Heart left ventricle (tissue), 16 donors: ENCODE measurements around the gene PHLPP1. TPM values are rescaled to one million over a fixed set of nuclear protein-coding genes. Genes with fewer than 3 reads are reported as not detected.

Source experiments
- ATAC-seq, 4 donors: fragments of 200-7000 bp; cut with Tn5 transposase; one replicate each; pipeline ENCODE4 v1.9.1; 2020 to 2022; ENCODE audit warnings: moderate library complexity in 4 of 4, mild to moderate bottlenecking in 3 of 4, moderate number of reproducible peaks in 1 of 4
- DNase-seq, 5 donors: peaks; one replicate each; pipeline ENCODE4 v3.0.0-alpha.2; 2020
- H3K27ac ChIP-seq, 12 donors: fragments of 200-600 bp; sonication (generic) in 4 of 12; one replicate each; pipeline versions ENCODE4 v1.5.0 to v1.8.0; 2016 to 2022; ENCODE audit warnings: mild to moderate bottlenecking in 2 of 12
- H3K27me3 ChIP-seq, 9 donors: fragments of 200-600 bp; sonication (generic) in 2 of 9; one replicate each; pipeline versions ENCODE4 v1.5.1 to v1.8.0; 2016 to 2022; ENCODE audit warnings: mild to moderate bottlenecking in 3 of 9
- H3K36me3 ChIP-seq, 9 donors: fragments of 200-600 bp; sonication (generic) in 2 of 9; one replicate each; pipeline versions ENCODE4 v1.5.0 to v1.8.0; 2018 to 2022; ENCODE audit warnings: mild to moderate bottlenecking in 2 of 9
- H3K4me1 ChIP-seq, 12 donors: fragments of 200-600 bp; sonication (generic) in 4 of 12; one replicate each; pipeline versions ENCODE4 v1.5.0 to v1.8.0; 2016 to 2022; ENCODE audit warnings: mild to moderate bottlenecking in 3 of 12
- H3K4me3 ChIP-seq, 12 donors: fragments of 200-600 bp; sonication (generic) in 4 of 12; one replicate each; pipeline versions ENCODE4 v1.5.0 to v1.8.0; 2017 to 2022; ENCODE audit warnings: mild to moderate bottlenecking in 9 of 12, moderate library complexity in 4 of 12
- H3K9me3 ChIP-seq, 12 donors: fragments of 200-600 bp; sonication (generic) in 4 of 12; one replicate each; pipeline versions ENCODE4 v1.5.0 to v1.8.0; 2016 to 2022; ENCODE audit warnings: mild to moderate bottlenecking in 1 of 12
- POLR2A ChIP-seq, 2 donors: fragments of 450-650 bp; IDR thresholded peaks; one replicate each; pipeline ENCODE4 v1.6.1; 2017; ENCODE audit warnings: antibody characterized with exemption in 2 of 2, mild to moderate bottlenecking in 2 of 2, moderate library complexity in 2 of 2
- WGBS, 4 donors: extraction: QIAGEN DNeasy Blood & Tissue Kit in 2 of 4; methylation state at CpG; one replicate each; pipeline versions ENCODE4 v1.1.5 to v1.1.7; 2013 to 2018; 5-methylcytosine and 5-hydroxymethylcytosine counted together
- intact Hi-C, 10 donors: fragments of 100-400 bp; cut with DNase I; formaldehyde crosslinking; loops; one replicate each; pipeline versions ENCODE4 v1.11.1 to v1.14.2; 2022
- polyA plus RNA-seq, 2 donors: library from polyadenylated mRNA; stranded (reverse); fragments of 200-250 nt; gene quantifications; one replicate each; pipeline ENCODE4 v1.2.3, GENCODE V29; 2013
- total RNA-seq, 9 donors: library from RNA; depleted of rRNA in 2 of 9; stranded (reverse); fragments of >200 nt in 2 of 9; fragmentation: NEBNext Ultra II Directional in 3 of 9; extraction: Animal tissue kit (Norgen Biotek cat#: 25700) in 3 of 9; gene quantifications; one replicate each; pipeline versions ENCODE4 v1.1.0 to v1.2.4, GENCODE V29; 2016 to 2023
- TF ChIP-seq, protein P1 (sequence below), 12 donors: fragments of 200-600 bp; sonication (generic) in 4 of 12; IDR thresholded peaks; one replicate each; pipeline versions ENCODE4 v1.5.0 to v1.8.0; 2018 to 2022; ENCODE audit warnings: antibody characterized with exemption in 12 of 12, mild to moderate bottlenecking in 5 of 12
- donor health status: ischemic (EF 13 %, LVEDD 7.1; RV severe dilation, severe dysfunction).
- donor health status: healthy with polysubstance abuse.
- donor health status: DM: no; HTN: yes; CAD: no.
- donor health status: DM: no; HTN: no; CAD: no.
- donor health status: ischemic (EF 25% LVEDD 6.9; RV normal size, moderate dysfunction).
- donor health status: ischemic (EF 25% LVEDD 5.7; RV mildly dilated, moderate dysfunction).
- donor health status: healthy.
- donor health status: DM: yes; HTN: yes; CAD: no.
- donor health status: ischemic (EF 35%, LVEDD 5.7; RV mildly dilated, moderate dysfunction).
- donor health status: nonischemic (EF 11% LVEDD 7.7; RV severe dilation, severe dysfunction).
- donor health status: DM: yes; HTN: yes; CAD: no.
- donor health status: PGD.
- donor health status: ischemic (EF 29% LVEDD 5.4; RV normal size, mild dysfunction).
- donor health status: nonischemic (EF 23%, LVEDD 6.1; RV moderate dilation, normal function).

The PHLPP1 gene
- total and polyA plus RNA-seq, 11 donors: 1.7 to 11.1 (median 6.2) TPM

DNA sequence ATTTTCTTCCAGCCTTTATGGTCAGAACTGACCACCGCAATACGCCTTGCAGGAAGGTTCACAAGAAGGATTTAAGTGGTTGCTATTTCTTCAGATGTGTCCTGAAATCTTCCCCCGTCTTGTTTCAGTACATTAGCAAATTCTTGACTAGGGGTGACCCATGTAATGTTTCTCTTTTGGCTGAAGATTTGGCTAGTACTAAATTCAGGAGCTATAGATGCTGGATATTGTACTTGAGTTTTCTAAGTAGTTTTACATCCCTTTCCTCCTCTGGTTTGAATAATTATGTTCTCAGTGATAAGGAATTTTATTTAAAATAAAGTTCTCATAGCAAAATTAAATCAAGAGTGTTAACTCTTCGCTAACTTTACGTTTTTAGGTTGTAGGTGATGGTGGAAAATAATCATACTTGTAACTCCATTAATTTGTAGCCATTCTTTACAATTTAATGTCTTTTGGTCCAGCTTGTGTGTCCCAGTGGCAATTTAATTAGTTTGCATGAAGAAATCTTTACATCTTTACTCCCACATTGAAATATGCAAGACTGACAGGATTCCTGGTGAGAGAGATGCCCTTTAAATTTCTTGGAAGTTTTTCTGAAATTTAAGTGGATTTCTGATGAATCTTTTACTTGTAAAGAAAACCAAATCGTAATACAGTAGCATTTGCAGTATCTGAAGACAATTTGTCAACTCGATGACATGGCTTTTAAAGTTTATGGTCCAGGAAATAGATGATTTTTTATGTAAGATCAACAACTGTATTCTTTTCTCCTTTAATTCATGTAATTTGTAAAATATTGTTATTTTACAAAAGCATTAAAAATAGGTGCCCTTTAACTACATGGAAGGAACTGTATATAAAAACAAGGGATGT lies 2.8 kb downstream of the PHLPP1 start:
- Histone ChIP-seq H3K4me1 (peaks cover 0 to 64% (median 32%) of the 10 kb centered on the region in 12 donors), H3K27ac (peak overlapping the region in 7 of 12 donors; percentile 46 to 98 (median 87)), H3K9me3 (no peaks in the 10 kb centered on the region), H3K36me3 (no peaks in the 10 kb centered on the region), H3K27me3 (no peaks in the 10 kb centered on the region), H3K4me3 (peak overlapping the region in 11 of 12 donors; percentile 67 to 88 (median 75))
- WGBS, 4 donors: 36 to 48% (median 41%) methylated on average over 7 of the region's 7 CpGs
- DNase-seq (no peak), ATAC-seq (no peak)
- no peak for TF ChIP-seq POLR2A (IDR thresholded peaks at IDR 0.05)
- TF ChIP-seq, protein P1, sequence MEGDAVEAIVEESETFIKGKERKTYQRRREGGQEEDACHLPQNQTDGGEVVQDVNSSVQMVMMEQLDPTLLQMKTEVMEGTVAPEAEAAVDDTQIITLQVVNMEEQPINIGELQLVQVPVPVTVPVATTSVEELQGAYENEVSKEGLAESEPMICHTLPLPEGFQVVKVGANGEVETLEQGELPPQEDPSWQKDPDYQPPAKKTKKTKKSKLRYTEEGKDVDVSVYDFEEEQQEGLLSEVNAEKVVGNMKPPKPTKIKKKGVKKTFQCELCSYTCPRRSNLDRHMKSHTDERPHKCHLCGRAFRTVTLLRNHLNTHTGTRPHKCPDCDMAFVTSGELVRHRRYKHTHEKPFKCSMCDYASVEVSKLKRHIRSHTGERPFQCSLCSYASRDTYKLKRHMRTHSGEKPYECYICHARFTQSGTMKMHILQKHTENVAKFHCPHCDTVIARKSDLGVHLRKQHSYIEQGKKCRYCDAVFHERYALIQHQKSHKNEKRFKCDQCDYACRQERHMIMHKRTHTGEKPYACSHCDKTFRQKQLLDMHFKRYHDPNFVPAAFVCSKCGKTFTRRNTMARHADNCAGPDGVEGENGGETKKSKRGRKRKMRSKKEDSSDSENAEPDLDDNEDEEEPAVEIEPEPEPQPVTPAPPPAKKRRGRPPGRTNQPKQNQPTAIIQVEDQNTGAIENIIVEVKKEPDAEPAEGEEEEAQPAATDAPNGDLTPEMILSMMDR (IDR thresholded peaks at IDR 0.05): no peak
- intact Hi-C loops: loop anchor here in 9 of 10 donors (5.0 to 10.0 kb wide), 17 partner anchors 79 to 707 kb away; partner anchors contain the start of genes ZCCHC2 (in 3 of the 9), PIGN (in 2 of the 9), RELCH (in 2 of the 9) and VPS4B (in 2 of the 9)

DNA sequence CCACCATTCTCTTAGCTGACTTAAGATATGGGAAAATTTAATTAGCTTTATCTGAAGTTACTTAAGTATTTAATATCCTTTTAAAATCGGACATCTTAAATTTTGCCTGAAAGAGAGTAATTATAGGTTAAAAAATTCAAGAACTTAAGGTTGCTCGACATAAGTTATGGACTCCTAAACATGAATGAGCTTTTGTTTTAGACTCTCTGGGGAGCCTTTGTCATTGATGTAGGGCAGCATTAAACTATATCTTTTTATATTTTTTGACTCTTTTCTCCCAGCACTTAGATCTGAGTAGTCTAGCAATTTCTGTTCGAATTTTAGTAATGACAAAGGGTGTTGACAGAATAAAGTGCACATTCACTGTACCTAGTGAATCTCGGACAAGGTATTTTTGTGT lies 4.7 kb downstream of the PHLPP1 start:
- Histone ChIP-seq H3K36me3 (no peaks in the 10 kb centered on the region), H3K4me3 (peak overlapping the region in 5 of 12 donors; percentile 68 to 84 (median 75)), H3K9me3 (no peaks in the 10 kb centered on the region), H3K4me1 (peaks cover 0 to 75% (median 44%) of the 10 kb centered on the region in 12 donors), H3K27me3 (no peaks in the 10 kb centered on the region), H3K27ac (peak overlapping the region in 1 of 12 donors; percentile 2)
- DNase-seq (no peak), ATAC-seq (no peak)
- no peak for TF ChIP-seq POLR2A (IDR thresholded peaks at IDR 0.05)
- TF ChIP-seq, protein P1 (IDR thresholded peaks at IDR 0.05): no peak
- intact Hi-C loops: loop anchor here in 5 of 10 donors (5.0 to 10.0 kb wide), 4 partner anchors 72 to 135 kb away; no protein-coding TSS in a partner anchor
- WGBS, 4 donors: 47 to 54% (median 51%) methylated on average over 4 of the region's 4 CpGs

DNA sequence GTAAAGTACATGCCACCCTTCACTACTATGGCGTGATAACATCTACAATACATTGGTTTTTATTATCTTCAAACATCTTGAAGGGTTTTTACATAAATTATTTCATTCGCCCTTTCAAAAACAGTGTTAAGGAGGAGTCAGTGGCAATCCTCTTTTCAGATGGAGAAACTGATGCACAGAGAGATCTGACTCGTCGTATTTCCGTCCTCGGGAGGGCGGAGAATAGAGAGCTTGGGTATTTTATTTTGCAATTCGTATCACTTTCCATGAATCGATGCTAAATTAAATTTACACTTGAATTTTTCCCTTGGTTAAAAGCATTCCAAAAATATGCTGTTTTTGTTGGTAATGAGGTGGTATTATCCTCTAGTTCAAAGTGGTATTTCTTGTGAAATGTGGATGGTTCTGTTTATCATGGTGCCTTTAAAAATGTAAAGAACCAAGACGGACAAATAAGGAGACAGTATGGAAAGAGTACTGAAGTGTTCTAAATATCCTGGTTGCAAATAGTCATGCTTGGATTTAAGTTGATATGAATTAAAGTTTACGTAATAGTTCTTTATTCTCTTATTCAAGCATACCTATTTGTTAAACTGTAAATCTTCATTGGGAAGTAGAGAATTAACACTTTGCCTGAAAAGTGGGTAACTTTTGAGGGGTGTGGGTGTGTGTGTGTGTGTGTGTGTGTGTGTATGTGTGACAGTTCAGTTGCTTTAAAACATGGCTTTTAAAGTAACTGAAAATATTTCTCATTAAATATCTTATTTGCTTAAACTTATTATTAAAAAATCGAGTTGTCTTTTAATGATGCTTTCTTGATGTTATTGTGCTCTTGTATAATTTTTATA lies 5.6 kb downstream of the PHLPP1 start:
- H3K36me3 ChIP-seq: no peaks in the 10 kb centered on the region
- no peak overlapping the region for H3K27ac ChIP-seq
- intact Hi-C loops: loop anchor here in 5 of 10 donors (5.0 to 10.0 kb wide), 4 partner anchors 71 to 134 kb away; no protein-coding TSS in a partner anchor
- no peaks in the 10 kb centered on the region for H3K27me3 ChIP-seq
- DNase-seq: no peak
- peak overlapping the region in 1 of 12 donors; percentile 1 for H3K4me3 ChIP-seq
- peaks cover 0 to 75% (median 44%) of the 10 kb centered on the region in 12 donors for H3K4me1 ChIP-seq
- WGBS, 4 donors: 81 to 88% (median 84%) methylated on average over 12 of the region's 12 CpGs
- no peak for ATAC-seq
- H3K9me3 ChIP-seq: no peaks in the 10 kb centered on the region
- TF ChIP-seq, protein P1 (IDR thresholded peaks at IDR 0.05): no peak
- TF ChIP-seq POLR2A (IDR thresholded peaks at IDR 0.05): no peak
